Subcutaneous preadipocyte (primary cell): ENCODE results near the gene CSNK2A1. TPM values are rescaled to one million over a fixed set of nuclear protein-coding genes. Genes with fewer than 3 reads are reported as not detected.

Experiments
- small RNA-seq: library from RNA; depleted of rRNA; stranded (forward); fragments of <200 nt; gene quantifications from one replicate; pipeline ENCODE3, GENCODE V24; 2012
- total RNA-seq: library from RNA; depleted of rRNA; stranded (reverse); fragments of >200 nt; gene quantifications from 2 replicates; pipeline ENCODE4 v1.2.3, GENCODE V29; 2012

The CSNK2A1 gene
- 80.1 and 118 TPM in 2 replicates for total RNA-seq

GRCh38 chr20:543369-544152 lies at the start of gene CSNK2A1:
Gene CSNK2A1, minus strand, starts transcription at chr20:543790. Its CDS starts 35,239 bp downstream, at chr20:508551.

GRCh38 chr20:462199-462991 lies 81.2 kb downstream of the CSNK2A1 start, which contains the start of gene TBC1D20:
Gene TBC1D20, minus strand, starts transcription at chr20:462533. Its CDS starts 128 bp downstream, at chr20:462405.

Small RNAs within 50 kb of the gene (small RNA-seq; reads per million reads assigned to genes)
- not detected for gene RF00019

Other genes with a start within 250 kb of the CSNK2A1 start
- 6.2 and 8.2 TPM in 2 replicates for gene ZCCHC3, start 246.2 kb downstream of the CSNK2A1 start, total RNA-seq
- 4.0 and 4.3 TPM in 2 replicates for gene SOX12, start 218.2 kb downstream of the CSNK2A1 start, total RNA-seq
- 20.5 and 65.0 TPM in 2 replicates for gene NRSN2, start 196.7 kb downstream of the CSNK2A1 start, total RNA-seq
- 22.3 and 27.2 TPM in 2 replicates for gene TRIB3, start 163.0 kb downstream of the CSNK2A1 start, total RNA-seq
- 51.2 and 54.0 TPM in 2 replicates for gene RBCK1, start 135.5 kb downstream of the CSNK2A1 start, total RNA-seq
- 25.0 and 28.2 TPM in 2 replicates for gene TBC1D20, start 81.3 kb downstream of the CSNK2A1 start, total RNA-seq
- gene TCF15, start 66.5 kb upstream of the CSNK2A1 start, total RNA-seq = not detected in 2 replicates
- gene SRXN1, start 109.4 kb upstream of the CSNK2A1 start, total RNA-seq = 43.0 and 53.0 TPM in 2 replicates
- gene SCRT2, start 132.0 kb upstream of the CSNK2A1 start, total RNA-seq = not detected in 2 replicates
- gene SLC52A3, start 224.7 kb upstream of the CSNK2A1 start, total RNA-seq = not detected in 2 replicates